Measurements from ENCODE around the gene TADA2B. TPM values are rescaled to one million over a fixed set of nuclear protein-coding genes. Genes with fewer than 3 reads are reported as not detected.

Gene TADA2B
- total and polyA plus RNA-seq, 4 donors = 10.7 to 22.9 (median 17.6) TPM

DNA sequence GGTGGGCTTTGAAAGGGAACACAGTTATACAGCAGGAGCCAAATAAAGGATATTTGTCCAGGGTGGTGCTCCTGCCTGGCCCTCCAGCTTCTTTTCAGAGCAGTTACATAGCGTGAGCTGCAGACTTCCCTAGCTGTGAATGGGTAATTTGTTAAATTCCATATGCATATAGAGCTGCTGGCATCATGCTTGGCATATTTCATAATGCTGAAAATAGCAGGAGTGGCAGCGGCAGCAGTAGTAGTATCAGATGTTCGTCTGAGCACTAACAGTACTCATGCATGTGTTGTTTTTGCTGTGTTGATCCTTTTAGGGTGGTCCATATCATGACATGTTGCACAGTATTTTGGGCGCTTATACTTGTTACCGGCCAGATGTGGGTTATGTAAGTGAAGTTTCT lies 33.6 kb upstream of the TADA2B start:
- no peaks in the 10 kb centered on the region for H3K4me1 ChIP-seq (ENCODE audit: control insufficient read depth in 5 of 5, insufficient read depth in 5 of 5, low read length in 5 of 5)
- 96 to 97% methylated on average over 5 of the region's 5 CpGs for WGBS, 2 donors
- DNase-seq (no peak), ATAC-seq (ENCODE audit: insufficient read depth, low FRiP score) (no peak)
- H3K4me3 ChIP-seq = no peak overlapping the region
- TF ChIP-seq, protein P1, sequence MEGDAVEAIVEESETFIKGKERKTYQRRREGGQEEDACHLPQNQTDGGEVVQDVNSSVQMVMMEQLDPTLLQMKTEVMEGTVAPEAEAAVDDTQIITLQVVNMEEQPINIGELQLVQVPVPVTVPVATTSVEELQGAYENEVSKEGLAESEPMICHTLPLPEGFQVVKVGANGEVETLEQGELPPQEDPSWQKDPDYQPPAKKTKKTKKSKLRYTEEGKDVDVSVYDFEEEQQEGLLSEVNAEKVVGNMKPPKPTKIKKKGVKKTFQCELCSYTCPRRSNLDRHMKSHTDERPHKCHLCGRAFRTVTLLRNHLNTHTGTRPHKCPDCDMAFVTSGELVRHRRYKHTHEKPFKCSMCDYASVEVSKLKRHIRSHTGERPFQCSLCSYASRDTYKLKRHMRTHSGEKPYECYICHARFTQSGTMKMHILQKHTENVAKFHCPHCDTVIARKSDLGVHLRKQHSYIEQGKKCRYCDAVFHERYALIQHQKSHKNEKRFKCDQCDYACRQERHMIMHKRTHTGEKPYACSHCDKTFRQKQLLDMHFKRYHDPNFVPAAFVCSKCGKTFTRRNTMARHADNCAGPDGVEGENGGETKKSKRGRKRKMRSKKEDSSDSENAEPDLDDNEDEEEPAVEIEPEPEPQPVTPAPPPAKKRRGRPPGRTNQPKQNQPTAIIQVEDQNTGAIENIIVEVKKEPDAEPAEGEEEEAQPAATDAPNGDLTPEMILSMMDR (IDR thresholded peaks at IDR 0.05; ENCODE audit: control extremely low read depth, extremely low read depth) = no peak
- H3K9ac ChIP-seq (ENCODE audit: insufficient read depth in 1 of 2, low read length in 2 of 2) = no peak overlapping the region
- peaks cover 6 to 41% (median 28%) of the 10 kb centered on the region in 4 donors for H3K36me3 ChIP-seq (ENCODE audit: control insufficient read depth in 4 of 4, insufficient read depth in 4 of 4, low read length in 4 of 4)
- H3K27ac ChIP-seq (ENCODE audit: low read depth in 1 of 2, low read length in 1 of 2) = no peak overlapping the region
- no peaks in the 10 kb centered on the region for H3K27me3 ChIP-seq (ENCODE audit: control insufficient read depth in 3 of 3, insufficient read depth in 3 of 3, low read length in 2 of 3)
- H3K9me3 ChIP-seq (ENCODE audit: control insufficient read depth in 4 of 4, insufficient read depth in 3 of 4, low read length in 3 of 4) = no peaks in the 10 kb centered on the region

DNA sequence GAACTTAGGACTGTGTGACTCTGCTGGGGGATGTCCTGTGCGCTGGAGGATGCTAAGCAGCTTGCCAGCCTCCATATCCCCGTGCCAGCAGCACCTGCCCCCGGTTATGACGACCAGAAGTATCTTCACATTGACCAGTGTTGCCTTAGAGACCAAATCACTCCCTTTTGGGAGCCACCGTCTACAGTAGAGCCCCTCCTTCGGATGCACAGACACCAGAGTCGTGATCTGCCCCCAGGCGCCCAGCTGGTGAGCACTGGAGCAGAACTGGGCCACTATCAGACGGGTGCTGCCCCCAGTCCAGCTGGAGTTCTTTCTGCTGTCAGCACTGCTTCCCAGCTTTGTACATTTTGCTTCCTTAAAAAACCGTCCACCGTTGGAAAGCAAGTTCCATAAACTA lies 30.0 kb upstream of the TADA2B start:
- DNase-seq (no peak), ATAC-seq (ENCODE audit: insufficient read depth, low FRiP score) (no peak)
- no peaks in the 10 kb centered on the region for H3K27me3 ChIP-seq (ENCODE audit: control insufficient read depth in 3 of 3, insufficient read depth in 3 of 3, low read length in 2 of 3)
- TF ChIP-seq, protein P1 (IDR thresholded peaks at IDR 0.05; ENCODE audit: control extremely low read depth, extremely low read depth) = no peak
- no peaks in the 10 kb centered on the region for H3K9me3 ChIP-seq (ENCODE audit: control insufficient read depth in 4 of 4, insufficient read depth in 3 of 4, low read length in 3 of 4)
- H3K27ac ChIP-seq (ENCODE audit: low read depth in 1 of 2, low read length in 1 of 2) = no peak overlapping the region
- 95 to 98% methylated on average over 11 of the region's 11 CpGs for WGBS, 2 donors
- no peaks in the 10 kb centered on the region for H3K4me1 ChIP-seq (ENCODE audit: control insufficient read depth in 5 of 5, insufficient read depth in 5 of 5, low read length in 5 of 5)
- peaks cover 16 to 51% (median 36%) of the 10 kb centered on the region in 4 donors for H3K36me3 ChIP-seq (ENCODE audit: control insufficient read depth in 4 of 4, insufficient read depth in 4 of 4, low read length in 4 of 4)
- H3K4me3 ChIP-seq = no peak overlapping the region
- H3K9ac ChIP-seq (ENCODE audit: insufficient read depth in 1 of 2, low read length in 2 of 2) = no peak overlapping the region

DNA sequence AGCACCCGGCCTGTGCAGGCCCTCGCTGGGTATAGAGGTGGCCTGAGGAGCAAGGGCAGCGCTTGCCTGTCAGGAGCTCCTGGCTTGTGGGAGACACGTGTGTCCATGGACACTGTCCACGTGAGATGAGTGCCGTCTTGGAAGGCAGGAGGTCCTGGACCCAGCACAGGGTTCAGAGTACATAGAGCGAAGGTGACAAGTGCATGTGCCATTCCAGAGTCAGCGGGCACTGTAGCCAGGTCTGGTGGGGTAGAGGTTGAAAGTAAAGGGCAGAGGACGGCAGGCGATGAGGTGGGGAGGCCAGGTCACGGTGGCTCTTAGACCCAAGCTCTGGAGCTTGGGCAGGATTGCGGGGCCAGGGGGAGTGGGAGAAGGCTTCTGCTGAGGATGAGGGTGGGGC lies 28.4 kb upstream of the TADA2B start:
- ATAC-seq (ENCODE audit: insufficient read depth, low FRiP score) (no peak), DNase-seq (no peak)
- H3K4me1 ChIP-seq (ENCODE audit: control insufficient read depth in 5 of 5, insufficient read depth in 5 of 5, low read length in 5 of 5) = no peaks in the 10 kb centered on the region
- H3K27me3 ChIP-seq (ENCODE audit: control insufficient read depth in 3 of 3, insufficient read depth in 3 of 3, low read length in 2 of 3) = no peaks in the 10 kb centered on the region
- no peak overlapping the region for H3K4me3 ChIP-seq
- H3K9ac ChIP-seq (ENCODE audit: insufficient read depth in 1 of 2, low read length in 2 of 2) = no peak overlapping the region
- TF ChIP-seq, protein P1 (IDR thresholded peaks at IDR 0.05; ENCODE audit: control extremely low read depth, extremely low read depth) = no peak
- WGBS, 2 donors = 98 to 99% methylated on average over 12 of the region's 12 CpGs
- H3K36me3 ChIP-seq (ENCODE audit: control insufficient read depth in 4 of 4, insufficient read depth in 4 of 4, low read length in 4 of 4) = peaks cover 16 to 50% (median 29%) of the 10 kb centered on the region in 4 donors
- no peaks in the 10 kb centered on the region for H3K9me3 ChIP-seq (ENCODE audit: control insufficient read depth in 4 of 4, insufficient read depth in 3 of 4, low read length in 3 of 4)
- H3K27ac ChIP-seq (ENCODE audit: low read depth in 1 of 2, low read length in 1 of 2) = no peak overlapping the region

DNA sequence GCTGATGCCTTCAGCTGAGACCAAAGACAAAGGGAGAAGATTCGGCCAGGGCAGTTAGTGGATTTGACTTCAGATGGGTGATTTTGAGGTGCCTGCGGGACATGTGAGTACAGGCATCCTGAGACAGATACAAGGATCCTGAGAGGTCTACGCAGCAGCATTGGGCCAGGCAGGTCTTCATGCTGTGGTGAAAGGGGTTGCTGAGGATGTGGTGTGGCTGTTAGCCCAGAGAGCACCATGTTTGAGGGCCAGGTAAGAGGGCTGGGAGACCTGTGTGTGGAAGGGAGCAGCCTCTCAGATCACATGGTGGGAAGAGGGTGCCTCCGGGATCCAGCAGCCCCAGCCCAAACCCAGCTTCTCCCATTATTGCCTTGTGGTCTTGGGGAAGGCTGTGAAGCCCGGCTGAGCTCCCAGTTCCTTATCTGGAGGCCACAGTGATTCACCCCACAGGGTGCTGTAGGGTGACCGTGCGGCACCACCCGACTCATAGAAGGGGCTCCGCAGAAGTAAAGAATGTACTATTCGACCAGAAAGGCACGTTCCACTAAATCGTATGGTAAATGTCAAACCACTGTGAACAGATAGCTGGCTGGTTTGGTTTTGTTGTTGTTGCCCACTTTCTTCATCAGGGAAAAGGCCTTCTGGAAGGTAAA lies 27.7 kb upstream of the TADA2B start:
- H3K27me3 ChIP-seq (ENCODE audit: control insufficient read depth in 3 of 3, insufficient read depth in 3 of 3, low read length in 2 of 3) = no peaks in the 10 kb centered on the region
- H3K4me1 ChIP-seq (ENCODE audit: control insufficient read depth in 5 of 5, insufficient read depth in 5 of 5, low read length in 5 of 5) = no peaks in the 10 kb centered on the region
- no peak for DNase-seq
- no peak overlapping the region for H3K27ac ChIP-seq (ENCODE audit: low read depth in 1 of 2, low read length in 1 of 2)
- H3K9me3 ChIP-seq (ENCODE audit: control insufficient read depth in 4 of 4, insufficient read depth in 3 of 4, low read length in 3 of 4) = no peaks in the 10 kb centered on the region
- peaks cover 16 to 50% (median 27%) of the 10 kb centered on the region in 4 donors for H3K36me3 ChIP-seq (ENCODE audit: control insufficient read depth in 4 of 4, insufficient read depth in 4 of 4, low read length in 4 of 4)
- WGBS, 2 donors = 92 to 96% methylated on average over 12 of the region's 12 CpGs
- H3K4me3 ChIP-seq = no peak overlapping the region
- no peak overlapping the region for H3K9ac ChIP-seq (ENCODE audit: insufficient read depth in 1 of 2, low read length in 2 of 2)
- TF ChIP-seq, protein P1 (IDR thresholded peaks at IDR 0.05; ENCODE audit: control extremely low read depth, extremely low read depth) = no peak
- ATAC-seq (ENCODE audit: insufficient read depth, low FRiP score) = no peak
